ENCODE measurements around the gene WDR18. TPM values are rescaled to one million over a fixed set of nuclear protein-coding genes. Genes with fewer than 3 reads are reported as not detected.

The WDR18 gene
- total and polyA plus RNA-seq, 2 experiments from 2014 or later = 143 to 241 TPM

DNA sequence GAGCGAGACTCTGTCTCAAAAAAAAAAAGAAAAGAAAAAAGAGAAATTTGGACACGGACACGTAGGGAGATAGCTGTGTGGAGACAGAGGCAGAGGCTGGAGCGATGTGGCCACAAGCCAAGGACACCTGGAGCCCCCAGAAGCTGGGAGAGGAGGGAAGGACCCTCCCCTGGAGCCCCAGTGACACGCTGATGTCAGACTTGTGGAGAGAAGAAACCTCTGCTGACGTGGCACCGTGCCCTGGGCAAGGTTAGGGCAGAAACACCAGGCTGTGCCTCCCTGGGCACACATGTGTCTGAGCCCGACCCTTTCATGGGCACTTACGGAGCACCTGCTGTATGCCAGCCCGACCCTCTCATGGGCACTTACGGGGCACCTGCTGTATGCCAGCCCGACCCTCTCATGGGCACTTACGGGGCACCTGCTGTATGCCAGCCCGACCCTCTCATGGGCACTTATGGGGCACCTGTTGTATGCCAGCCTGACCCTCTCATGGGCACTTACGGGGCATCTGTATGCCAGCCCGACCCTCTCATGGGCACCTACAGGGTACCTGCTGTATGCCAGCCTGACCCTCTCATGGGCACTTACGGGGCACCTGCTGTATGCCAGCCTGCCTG lies 40.5 kb upstream of the WDR18 start:
- Histone ChIP-seq H3K27me3 (no peaks in the 10 kb centered on the region), H3K36me3 (peaks cover 7% of the 10 kb centered on the region), H3K4me3 (no peak overlapping the region), H3K9me3 (ENCODE audit: low read depth) (no peaks in the 10 kb centered on the region), H3K27ac (no peak overlapping the region), H3K4me1 (ENCODE audit: low read depth) (no peaks in the 10 kb centered on the region)
- TF ChIP-seq, protein P1, sequence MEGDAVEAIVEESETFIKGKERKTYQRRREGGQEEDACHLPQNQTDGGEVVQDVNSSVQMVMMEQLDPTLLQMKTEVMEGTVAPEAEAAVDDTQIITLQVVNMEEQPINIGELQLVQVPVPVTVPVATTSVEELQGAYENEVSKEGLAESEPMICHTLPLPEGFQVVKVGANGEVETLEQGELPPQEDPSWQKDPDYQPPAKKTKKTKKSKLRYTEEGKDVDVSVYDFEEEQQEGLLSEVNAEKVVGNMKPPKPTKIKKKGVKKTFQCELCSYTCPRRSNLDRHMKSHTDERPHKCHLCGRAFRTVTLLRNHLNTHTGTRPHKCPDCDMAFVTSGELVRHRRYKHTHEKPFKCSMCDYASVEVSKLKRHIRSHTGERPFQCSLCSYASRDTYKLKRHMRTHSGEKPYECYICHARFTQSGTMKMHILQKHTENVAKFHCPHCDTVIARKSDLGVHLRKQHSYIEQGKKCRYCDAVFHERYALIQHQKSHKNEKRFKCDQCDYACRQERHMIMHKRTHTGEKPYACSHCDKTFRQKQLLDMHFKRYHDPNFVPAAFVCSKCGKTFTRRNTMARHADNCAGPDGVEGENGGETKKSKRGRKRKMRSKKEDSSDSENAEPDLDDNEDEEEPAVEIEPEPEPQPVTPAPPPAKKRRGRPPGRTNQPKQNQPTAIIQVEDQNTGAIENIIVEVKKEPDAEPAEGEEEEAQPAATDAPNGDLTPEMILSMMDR (IDR thresholded peaks at IDR 0.05; ENCODE audit: low read depth, low read length) = no peak
- no peak for DNase-seq (ENCODE audit: low read depth in 1 of 2, low spot score in 1 of 2)

DNA sequence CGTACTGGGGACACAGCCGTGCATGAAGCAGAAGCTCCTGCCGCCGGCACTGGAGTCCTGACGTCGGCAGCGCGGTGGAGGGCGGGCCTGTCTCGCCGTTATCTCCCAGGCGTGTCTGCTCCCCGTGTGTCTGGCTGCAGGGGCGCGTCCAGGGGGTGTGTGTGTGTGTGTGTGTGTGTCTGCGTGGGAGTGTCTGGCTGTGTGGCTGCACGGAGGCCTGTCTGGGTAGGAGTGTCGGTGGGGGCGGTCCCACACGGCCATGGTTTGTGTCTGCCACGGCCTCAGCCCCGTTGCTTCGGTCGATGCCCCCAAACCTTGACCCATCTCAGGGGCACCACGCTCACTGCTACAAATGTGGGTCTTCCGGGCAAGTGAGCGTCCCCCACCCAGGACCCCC lies 40.0 kb upstream of the WDR18 start:
- no peaks in the 10 kb centered on the region for H3K4me1 ChIP-seq (ENCODE audit: low read depth)

DNA sequence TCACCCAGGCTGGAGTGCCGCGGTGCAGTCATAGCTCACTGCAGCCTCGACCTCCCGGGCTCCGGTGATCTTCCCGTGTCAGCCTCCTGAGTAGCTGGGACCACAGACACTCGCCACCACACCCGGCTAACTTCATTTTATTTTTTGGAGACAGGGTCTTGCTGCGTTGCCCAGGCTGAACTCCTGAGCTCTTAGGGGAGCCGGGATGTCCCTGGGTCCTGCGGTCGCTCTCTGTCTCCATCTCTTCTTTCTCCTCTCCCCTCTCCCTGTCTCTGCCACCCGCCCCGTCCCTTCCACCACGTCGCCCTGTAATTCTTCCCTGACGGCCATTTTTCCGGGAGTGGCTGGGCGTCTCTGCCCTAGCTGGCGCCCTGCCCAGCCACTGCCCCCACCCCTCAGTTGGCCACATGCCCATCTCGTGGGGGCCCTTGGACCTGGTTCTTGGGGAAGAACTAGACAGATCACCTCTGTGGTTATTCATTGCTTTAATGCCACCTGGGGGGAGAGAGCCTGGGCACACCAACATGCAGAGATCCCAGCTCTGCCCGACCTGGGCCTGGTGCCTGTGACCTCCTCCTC lies 39.4 kb upstream of the WDR18 start:
- peaks cover 7% of the 10 kb centered on the region for H3K36me3 ChIP-seq
- H3K27me3 ChIP-seq = no peaks in the 10 kb centered on the region
- TF ChIP-seq, protein P1 (IDR thresholded peaks at IDR 0.05; ENCODE audit: low read depth, low read length) = no peak
- peak overlapping the region; percentile 39 for H3K27ac ChIP-seq
- no peak overlapping the region for H3K4me3 ChIP-seq
- no peaks in the 10 kb centered on the region for H3K9me3 ChIP-seq (ENCODE audit: low read depth)
- DNase-seq (ENCODE audit: low read depth in 1 of 2, low spot score in 1 of 2) = no peak
- H3K4me1 ChIP-seq (ENCODE audit: low read depth) = no peaks in the 10 kb centered on the region

More for the DNA sequence above, 40.0 kb upstream of the WDR18 start:
- DNase-seq (ENCODE audit: low read depth in 1 of 2, low spot score in 1 of 2) = peak in 1 of 2 donors; percentile 93
- Histone ChIP-seq H3K27me3 (no peaks in the 10 kb centered on the region), H3K36me3 (peaks cover 7% of the 10 kb centered on the region), H3K27ac (no peak overlapping the region), H3K4me3 (no peak overlapping the region), H3K9me3 (ENCODE audit: low read depth) (no peaks in the 10 kb centered on the region)
- TF ChIP-seq, protein P1 (IDR thresholded peaks at IDR 0.05; ENCODE audit: low read depth, low read length) = no peak

DNA sequence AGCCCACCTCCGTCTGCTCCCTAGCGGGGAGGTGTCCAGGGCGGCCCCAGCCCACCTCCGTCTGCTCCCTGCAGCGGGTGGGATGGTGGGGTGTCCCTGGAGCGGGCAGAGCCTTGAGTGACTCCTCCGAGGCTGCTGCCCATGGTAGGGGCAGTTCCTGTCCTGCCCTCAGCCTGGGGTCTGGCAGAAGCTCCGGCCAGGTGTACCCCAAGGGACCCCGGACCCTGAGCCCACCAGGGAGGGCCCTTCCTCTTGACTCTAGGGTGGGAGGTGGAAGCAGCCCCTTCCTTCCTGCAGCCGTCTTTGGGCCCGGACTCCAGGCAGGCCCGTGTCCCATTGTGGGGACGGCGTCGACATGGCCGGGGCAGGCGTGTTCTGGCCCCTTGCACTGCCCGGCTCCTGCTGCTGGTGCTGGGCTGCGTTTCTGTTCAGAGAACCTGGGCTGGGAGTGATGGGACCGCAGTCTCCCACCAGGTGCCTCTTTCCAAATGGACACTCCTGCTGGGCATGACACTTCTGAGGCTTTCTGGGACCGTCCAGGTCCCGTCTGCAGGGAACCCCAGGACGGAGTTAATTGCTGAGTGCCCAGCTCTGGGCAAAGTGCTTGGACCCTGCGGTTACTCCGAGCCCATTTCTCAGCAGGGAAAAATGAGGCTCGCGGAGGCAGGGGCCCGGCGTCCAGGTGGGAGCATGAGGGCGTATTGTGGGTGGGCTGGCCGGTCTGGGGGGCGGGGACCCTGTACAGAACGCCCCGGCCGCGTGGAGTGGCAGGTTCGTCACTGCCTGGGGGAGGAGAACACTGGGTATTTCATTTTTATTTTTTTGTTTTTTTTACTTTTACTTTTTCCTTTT lies 38.5 kb upstream of the WDR18 start:
- Histone ChIP-seq H3K36me3 (peaks cover 7% of the 10 kb centered on the region), H3K27ac (peak overlapping the region; percentile 39), H3K4me3 (no peak overlapping the region), H3K9me3 (ENCODE audit: low read depth) (no peaks in the 10 kb centered on the region), H3K4me1 (ENCODE audit: low read depth) (no peaks in the 10 kb centered on the region), H3K27me3 (no peaks in the 10 kb centered on the region)
- no peak for DNase-seq (ENCODE audit: low read depth in 1 of 2, low spot score in 1 of 2)
- TF ChIP-seq, protein P1 (IDR thresholded peaks at IDR 0.05; ENCODE audit: low read depth, low read length) = no peak

DNA sequence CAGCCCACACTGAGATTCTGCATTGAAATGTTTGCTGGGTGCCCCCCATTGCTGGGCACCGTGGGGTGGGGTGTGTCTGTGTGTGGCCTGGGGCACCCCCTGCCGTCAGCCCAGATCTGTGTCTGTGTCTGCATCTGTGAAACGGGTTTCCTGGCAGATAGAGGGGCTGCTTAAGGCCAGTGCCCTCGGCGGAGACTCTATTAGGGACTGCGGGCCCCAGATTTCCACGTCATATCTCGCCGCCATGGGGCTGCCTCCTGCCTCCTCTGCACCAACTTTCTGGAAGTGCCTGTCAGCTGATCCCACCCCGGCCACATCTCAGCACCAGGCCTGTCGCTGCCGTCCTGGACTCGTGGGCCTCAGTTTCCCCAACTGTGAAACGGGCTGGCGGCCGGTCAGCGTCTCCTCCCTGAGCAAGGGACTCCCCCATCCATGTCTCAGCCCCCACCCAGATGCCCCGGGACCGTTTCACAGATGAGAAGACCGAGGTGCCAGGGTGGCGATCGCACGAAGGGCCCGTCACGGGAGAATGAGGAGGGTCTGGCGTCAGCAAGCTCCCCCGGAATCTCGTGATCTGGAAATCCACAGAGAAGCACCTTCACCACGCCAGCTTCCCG lies 36.9 kb upstream of the WDR18 start:
- no peaks in the 10 kb centered on the region for H3K27me3 ChIP-seq
- no peak overlapping the region for H3K4me3 ChIP-seq
- H3K9me3 ChIP-seq (ENCODE audit: low read depth) = no peaks in the 10 kb centered on the region
- peaks cover 7% of the 10 kb centered on the region for H3K36me3 ChIP-seq
- H3K4me1 ChIP-seq (ENCODE audit: low read depth) = no peaks in the 10 kb centered on the region
- DNase-seq (ENCODE audit: low read depth in 1 of 2, low spot score in 1 of 2) = no peak
- TF ChIP-seq, protein P1 (IDR thresholded peaks at IDR 0.05; ENCODE audit: low read depth, low read length) = no peak
- H3K27ac ChIP-seq = no peak overlapping the region

Measured in cardiac muscle cell (in vitro differentiated cells and primary cell).